HepG2 (cell line): Measurements from ENCODE around the gene UCP3.

Source experiments
- ARNTL ChIP-seq: sonication (generic); formaldehyde crosslinking; IDR thresholded peaks from 2 replicates; pipeline ENCODE4 v1.4.0; 2020; ENCODE audit warnings: mild to moderate bottlenecking, missing genetic modification reagents
- ELF1 ChIP-seq: sonication (generic); formaldehyde crosslinking; IDR thresholded peaks from 2 replicates; pipeline ENCODE4 v1.4.0; 2020; ENCODE audit warnings: missing genetic modification reagents
- FOXK1 ChIP-seq: sonication (generic); formaldehyde crosslinking; IDR thresholded peaks from 2 replicates; pipeline ENCODE4 v1.4.0; 2020; ENCODE audit warnings: low read depth, missing genetic modification reagents, borderline replicate concordance
- MXD4 ChIP-seq: IDR thresholded peaks from 2 replicates; pipeline ENCODE4 v1.6.1; 2016; ENCODE audit warnings: mild to moderate bottlenecking, missing biosample characterization, missing genetic modification reagents
- NFRKB ChIP-seq: fragments of 450-650 bp; IDR thresholded peaks from 2 replicates; pipeline ENCODE4 v1.6.1; 2017
- POLR2AphosphoS5 ChIP-seq: IDR thresholded peaks from 2 replicates; pipeline ENCODE4 v1.6.1; 2012; ENCODE audit warnings: low read depth, low read length
- REST ChIP-seq, 2 experiments: IDR thresholded peaks; 2 replicates each; pipeline ENCODE4 v1.6.1; 2011 to 2012; ENCODE audit warnings: low read length in 2 of 2, borderline replicate concordance in 1 of 2, low read depth in 1 of 2, mild to moderate bottlenecking in 1 of 2, moderate library complexity in 1 of 2
- SP4 ChIP-seq: sonication (generic); formaldehyde crosslinking; IDR thresholded peaks from 2 replicates; pipeline ENCODE4 v1.8.1; 2023; ENCODE audit warnings: mild to moderate bottlenecking, missing genetic modification reagents
- ZNF879 ChIP-seq: sonication (generic); formaldehyde crosslinking; IDR thresholded peaks from 2 replicates; pipeline ENCODE4 v1.8.1; 2023; ENCODE audit warnings: missing genetic modification reagents
- ZSCAN21 ChIP-seq: sonication (generic); formaldehyde crosslinking; IDR thresholded peaks from 2 replicates; pipeline ENCODE4 v1.8.0; 2022; ENCODE audit warnings: mild to moderate bottlenecking, missing genetic modification reagents, moderate library complexity, borderline replicate concordance
- TF ChIP-seq, protein P1 (sequence below): sonication (generic); formaldehyde crosslinking; IDR thresholded peaks from 2 replicates; pipeline ENCODE4 v1.5.0; 2020; ENCODE audit warnings: mild to moderate bottlenecking, missing genetic modification reagents, moderate library complexity

- TF ChIP-seq ZNF879 (CRISPR knock-in tag) (no peak), ELF1 (CRISPR knock-in tag) (no peak), SP4 (no peak), FOXK1 (CRISPR knock-in tag) (no peak), NFRKB (no peak), REST (IDR thresholded peaks at IDR 0.05; ENCODE audit: borderline replicate concordance in 1 of 2, low read depth in 1 of 2, low read length in 2 of 2) (no peak), POLR2AphosphoS5 (no peak), ZSCAN21 (CRISPR knock-in tag) (no peak), ARNTL (CRISPR knock-in tag) (no peak), MXD4 (no peak)
- TF ChIP-seq, protein P1, sequence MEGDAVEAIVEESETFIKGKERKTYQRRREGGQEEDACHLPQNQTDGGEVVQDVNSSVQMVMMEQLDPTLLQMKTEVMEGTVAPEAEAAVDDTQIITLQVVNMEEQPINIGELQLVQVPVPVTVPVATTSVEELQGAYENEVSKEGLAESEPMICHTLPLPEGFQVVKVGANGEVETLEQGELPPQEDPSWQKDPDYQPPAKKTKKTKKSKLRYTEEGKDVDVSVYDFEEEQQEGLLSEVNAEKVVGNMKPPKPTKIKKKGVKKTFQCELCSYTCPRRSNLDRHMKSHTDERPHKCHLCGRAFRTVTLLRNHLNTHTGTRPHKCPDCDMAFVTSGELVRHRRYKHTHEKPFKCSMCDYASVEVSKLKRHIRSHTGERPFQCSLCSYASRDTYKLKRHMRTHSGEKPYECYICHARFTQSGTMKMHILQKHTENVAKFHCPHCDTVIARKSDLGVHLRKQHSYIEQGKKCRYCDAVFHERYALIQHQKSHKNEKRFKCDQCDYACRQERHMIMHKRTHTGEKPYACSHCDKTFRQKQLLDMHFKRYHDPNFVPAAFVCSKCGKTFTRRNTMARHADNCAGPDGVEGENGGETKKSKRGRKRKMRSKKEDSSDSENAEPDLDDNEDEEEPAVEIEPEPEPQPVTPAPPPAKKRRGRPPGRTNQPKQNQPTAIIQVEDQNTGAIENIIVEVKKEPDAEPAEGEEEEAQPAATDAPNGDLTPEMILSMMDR (CRISPR knock-in tag): no peak
Measured at GRCh38 chr11:73974604-73975478, 34.0 kb downstream of the UCP3 start.
